Spleen (tissue), 13 donors: Measurements from ENCODE around the gene HSPA5. TPM values are rescaled to one million over a fixed set of nuclear protein-coding genes. Genes with fewer than 3 reads are reported as not detected.
"Not testable (repeated sequence)": the region's sequence is repeated elsewhere in the genome, so short reads cannot be mapped to it uniquely, and the experiment has no call there.

Source experiments
- DNase-seq: peaks from one replicate; pipeline ENCODE4 v3.0.0-alpha.2; 2020
- H3K27ac ChIP-seq, 8 donors: fragments of 200-600 bp; sonication (generic) in 7 of 8; 1 replicate in 4 of 8; 2 replicates in 4 of 8; pipeline versions ENCODE4 v1.5.0 to v1.8.0; 2016 to 2021; ENCODE audit warnings: inconsistent platforms in 4 of 8, mild to moderate bottlenecking in 4 of 8, moderate library complexity in 1 of 8
- H3K27me3 ChIP-seq, 7 donors: fragments of 200-600 bp; sonication (generic) in 6 of 7; replicated peaks in 1 of 7; 1 replicate in 4 of 7; 2 replicates in 3 of 7; pipeline versions ENCODE4 v1.5.0 to v1.8.0; 2016 to 2021; ENCODE audit warnings: inconsistent platforms in 3 of 7, mild to moderate bottlenecking in 1 of 7
- H3K36me3 ChIP-seq, 6 donors: fragments of 200-600 bp; sonication (generic) in 5 of 6; 1 replicate in 4 of 6; 2 replicates in 2 of 6; pipeline versions ENCODE4 v1.5.0 to v1.8.0; 2016 to 2021; ENCODE audit warnings: inconsistent platforms in 2 of 6
- H3K4me1 ChIP-seq, 6 donors: fragments of 200-600 bp; sonication (generic) in 5 of 6; 1 replicate in 3 of 6; 2 replicates in 3 of 6; pipeline versions ENCODE4 v1.5.0 to v1.8.0; 2016 to 2021; ENCODE audit warnings: inconsistent platforms in 3 of 6
- H3K4me3 ChIP-seq, 8 donors: fragments of 200-600 bp; sonication (generic) in 7 of 8; 1 replicate in 4 of 8; 2 replicates in 4 of 8; pipeline versions ENCODE4 v1.5.0 to v1.8.0; 2016 to 2021; ENCODE audit warnings: inconsistent platforms in 4 of 8, mild to moderate bottlenecking in 4 of 8, moderate library complexity in 2 of 8
- H3K9me3 ChIP-seq, 8 donors: fragments of 200-600 bp; sonication (generic) in 7 of 8; 1 replicate in 4 of 8; 2 replicates in 4 of 8; pipeline versions ENCODE4 v1.5.0 to v1.8.0; 2016 to 2021; ENCODE audit warnings: inconsistent platforms in 4 of 8
- CTCF ChIP-seq, 11 experiments: fragments of 200-600 bp in 7 of 11; fragments of 450-650 bp in 4 of 11; sonication (generic) in 4 of 11; IDR thresholded peaks in 8 of 11; conservative IDR thresholded peaks in 3 of 11; 1 replicate in 7 of 11; 2 replicates in 4 of 11; pipeline versions ENCODE4 v1.4.0 to v1.8.0; 2016 to 2021; ENCODE audit warnings: antibody characterized with exemption in 11 of 11, inconsistent platforms in 4 of 11, mild to moderate bottlenecking in 1 of 11
- POLR2A ChIP-seq, 3 donors: fragments of 450-650 bp; IDR thresholded peaks; one replicate each; pipeline ENCODE4 v1.5.1; 2017; ENCODE audit warnings: antibody characterized with exemption in 3 of 3, mild to moderate bottlenecking in 1 of 3
- POLR2AphosphoS5 ChIP-seq, 3 donors: sonication (generic); formaldehyde crosslinking; IDR thresholded peaks; one replicate each; pipeline ENCODE4 v1.5.1; 2017; ENCODE audit warnings: antibody characterized with exemption in 3 of 3
- WGBS, 5 donors: extraction: QIAGEN DNeasy Blood & Tissue Kit in 3 of 5; methylation state at CpG; one replicate each; pipeline versions ENCODE4 v1.1.5 to v1.1.7; 2013 to 2018; 5-methylcytosine and 5-hydroxymethylcytosine counted together
- intact Hi-C: fragments of 100-400 bp; cut with DNase I; formaldehyde crosslinking; loops from one replicate; pipeline ENCODE4 v1.15.0; 2023; ENCODE audit warnings: low total_unique reads
- long read RNA-seq, 2 donors: transcript quantifications; one replicate each; lab custom pipeline, GENCODE V29; 2026
- polyA plus RNA-seq, 3 donors: library from polyadenylated mRNA; stranded (reverse); fragments of 200-250 nt; gene quantifications; one replicate each; pipeline ENCODE4 v1.2.1, GENCODE V29; 2013
- total RNA-seq, 7 donors: library from RNA; depleted of rRNA in 3 of 7; stranded (reverse); fragments of >200 nt in 3 of 7; fragmentation: NEBNext Ultra II Directional in 4 of 7; extraction: Animal tissue kit (Norgen Biotek cat#: 25700) in 4 of 7; gene quantifications; one replicate each; pipeline versions ENCODE4 v1.1.0 to v1.2.1, GENCODE V29; 2016 to 2021
- donor health status: healthy with polysubstance abuse.
- donor health status: DM: no; HTN: no; CAD: no; lungs with moderate emphysema.
- donor health status: DM: no; HTN: no; CAD: no.
- donor health status: Bipolar disorder and iron deficiency.
- donor health status: healthy.
- donor health status: DM: no; HTN: no; CAD: no.
- donor health status: DM: yes; HTN: yes; CAD: no.

The HSPA5 gene
- 100 to 1,000 TPM in 6 of 7 donors, 10 to 100 TPM in 1; 88.3 to 190 (median 139) TPM for total RNA-seq
- 10 to 100 TPM; 30.0 to 65.2 (median 49.6) TPM for polyA plus RNA-seq
- long read RNA-seq, donor 1, transcript HSPA5-201 (8 exons, 3,908 nt): major isoform, 109 of 190 reads
- long read RNA-seq, donor 1, partial matches to known transcripts: 81 of 190 reads
- long read RNA-seq, donor 1, other reads (novel, unspliced or antisense): 0 of 190 reads
- long read RNA-seq, donor 2, transcript HSPA5-201 (8 exons, 3,908 nt): major isoform, 90 of 423 reads
- long read RNA-seq, donor 2, partial matches to known transcripts: 333 of 423 reads
- long read RNA-seq, donor 2, other reads (novel, unspliced or antisense): 0 of 423 reads

- intact Hi-C loops: no loop called here
- WGBS, 5 donors: 0 to 1% (median 0%) methylated on average over 39 to 59 of the region's 59 CpGs
These were observed at the start of gene HSPA5 for GRCh38 chr9:125241000-125241862. TSS of gene HSPA5 (minus strand) at chr9:125241343. CDS start at chr9:125241126, 217 bp downstream.

GRCh38 chr9:125286935-125287433, 45.8 kb upstream of the HSPA5 start:
- WGBS, 5 donors: 92 to 96% (median 93%) methylated on average over 7 of the region's 7 CpGs
- Histone ChIP-seq H3K36me3 (peaks cover 0 to 30% (median 5%) of the 10 kb centered on the region in 6 donors), H3K4me1 (peaks cover 0 to 35% (median 0%) of the 10 kb centered on the region in 6 donors)
- H3K27me3 ChIP-seq, intact Hi-C loops, H3K4me3 ChIP-seq, H3K9me3 ChIP-seq, H3K27ac ChIP-seq, DNase-seq: not testable (repeated sequence)

More at GRCh38 chr9:125241000-125241862, at the start of gene HSPA5:
- H3K4me3 ChIP-seq: peak within 1 kb of the TSS; percentile 64 to 87 (median 82)
- H3K27ac ChIP-seq: peak within 1 kb of the TSS; percentile 91 to 98 (median 97)
- peaks cover 44 to 62% (median 55%) of the 10 kb centered on the region in 6 donors for H3K4me1 ChIP-seq
- no peaks in the 10 kb centered on the region for H3K27me3 ChIP-seq
- peak; percentile 99 for DNase-seq
- H3K9me3 ChIP-seq: no peaks in the 10 kb centered on the region
- TF ChIP-seq POLR2A (IDR thresholded peaks at IDR 0.05) (peak; percentile 74 to 98 (median 90)), CTCF (IDR thresholded peaks at IDR 0.05 in 8 of 11, conservative IDR thresholded peaks at IDR 0.05 in 3 of 11) (peak in 4 of 11 experiments; percentile 5 to 39 (median 24)), POLR2AphosphoS5 (IDR thresholded peaks at IDR 0.05) (peak; percentile 100)
- H3K36me3 ChIP-seq: peaks cover 0 to 39% (median 35%) of the 10 kb centered on the region in 6 donors

- intact Hi-C loops: no loop called here
- no peak overlapping the region for H3K4me3 ChIP-seq
- no peaks in the 10 kb centered on the region for H3K27me3 ChIP-seq
- H3K27ac ChIP-seq: no peak overlapping the region
- DNase-seq: no peak
- no peaks in the 10 kb centered on the region for H3K9me3 ChIP-seq
- H3K36me3 ChIP-seq: peaks cover 0 to 32% (median 5%) of the 10 kb centered on the region in 6 donors
- TF ChIP-seq POLR2A (IDR thresholded peaks at IDR 0.05) (no peak), CTCF (IDR thresholded peaks at IDR 0.05 in 8 of 11, conservative IDR thresholded peaks at IDR 0.05 in 3 of 11) (no peak), POLR2AphosphoS5 (IDR thresholded peaks at IDR 0.05) (no peak)
- WGBS, 5 donors: 86 to 100% (median 96%) methylated on average over 3 of the region's 3 CpGs
- peaks cover 0 to 24% (median 0%) of the 10 kb centered on the region in 6 donors for H3K4me1 ChIP-seq
These were observed 43.7 kb upstream of the HSPA5 start for GRCh38 chr9:125284855-125285254.

GRCh38 chr9:125280945-125281344, 39.8 kb upstream of the HSPA5 start:
- Histone ChIP-seq H3K4me1 (peaks cover 0 to 31% (median 0%) of the 10 kb centered on the region in 6 donors), H3K27ac (no peak overlapping the region), H3K36me3 (peaks cover 0 to 42% (median 0%) of the 10 kb centered on the region in 6 donors), H3K9me3 (no peaks in the 10 kb centered on the region), H3K4me3 (no peak overlapping the region), H3K27me3 (no peaks in the 10 kb centered on the region)
- intact Hi-C loops: no loop called here
- no peak for TF ChIP-seq CTCF (IDR thresholded peaks at IDR 0.05 in 8 of 11, conservative IDR thresholded peaks at IDR 0.05 in 3 of 11)
- TF ChIP-seq POLR2A (IDR thresholded peaks at IDR 0.05): no peak
- TF ChIP-seq POLR2AphosphoS5 (IDR thresholded peaks at IDR 0.05): no peak
- 68 to 83% (median 81%) methylated on average over 4 of the region's 4 CpGs for WGBS, 5 donors
- DNase-seq: no peak
